Measurements from ENCODE around the gene BCL11B. TPM values are rescaled to one million over a fixed set of nuclear protein-coding genes. Genes with fewer than 3 reads are reported as not detected.

The BCL11B gene
- total RNA-seq, 1 donor from 2014 or later: 1.0 TPM

GRCh38 chr14:99236386-99237138, 35.4 kb downstream of the BCL11B start:
- H3K4me1 Mint-ChIP-seq (ENCODE audit: unreplicated experiment): peaks cover 9% of the 10 kb centered on the region
- DNase-seq (ENCODE audit: low spot score): no peak
- H3K36me3 Mint-ChIP-seq (ENCODE audit: low read depth, unreplicated experiment): no peaks in the 10 kb centered on the region
- H3K27me3 Mint-ChIP-seq (ENCODE audit: unreplicated experiment): no peaks in the 10 kb centered on the region
- H3K27ac Mint-ChIP-seq (ENCODE audit: unreplicated experiment): no peak overlapping the region
- TF ChIP-seq, protein P1, sequence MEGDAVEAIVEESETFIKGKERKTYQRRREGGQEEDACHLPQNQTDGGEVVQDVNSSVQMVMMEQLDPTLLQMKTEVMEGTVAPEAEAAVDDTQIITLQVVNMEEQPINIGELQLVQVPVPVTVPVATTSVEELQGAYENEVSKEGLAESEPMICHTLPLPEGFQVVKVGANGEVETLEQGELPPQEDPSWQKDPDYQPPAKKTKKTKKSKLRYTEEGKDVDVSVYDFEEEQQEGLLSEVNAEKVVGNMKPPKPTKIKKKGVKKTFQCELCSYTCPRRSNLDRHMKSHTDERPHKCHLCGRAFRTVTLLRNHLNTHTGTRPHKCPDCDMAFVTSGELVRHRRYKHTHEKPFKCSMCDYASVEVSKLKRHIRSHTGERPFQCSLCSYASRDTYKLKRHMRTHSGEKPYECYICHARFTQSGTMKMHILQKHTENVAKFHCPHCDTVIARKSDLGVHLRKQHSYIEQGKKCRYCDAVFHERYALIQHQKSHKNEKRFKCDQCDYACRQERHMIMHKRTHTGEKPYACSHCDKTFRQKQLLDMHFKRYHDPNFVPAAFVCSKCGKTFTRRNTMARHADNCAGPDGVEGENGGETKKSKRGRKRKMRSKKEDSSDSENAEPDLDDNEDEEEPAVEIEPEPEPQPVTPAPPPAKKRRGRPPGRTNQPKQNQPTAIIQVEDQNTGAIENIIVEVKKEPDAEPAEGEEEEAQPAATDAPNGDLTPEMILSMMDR (IDR thresholded peaks at IDR 0.05; ENCODE audit: unreplicated experiment): no peak
- H3K4me3 Mint-ChIP-seq (ENCODE audit: unreplicated experiment): no peak overlapping the region
- no peaks in the 10 kb centered on the region for H3K9me3 Mint-ChIP-seq (ENCODE audit: unreplicated experiment)

GRCh38 chr14:99235582-99236320, 36.2 kb downstream of the BCL11B start:
- H3K27me3 Mint-ChIP-seq (ENCODE audit: unreplicated experiment): no peaks in the 10 kb centered on the region
- no peak for DNase-seq (ENCODE audit: low spot score)
- TF ChIP-seq, protein P1 (IDR thresholded peaks at IDR 0.05; ENCODE audit: unreplicated experiment): no peak
- no peaks in the 10 kb centered on the region for H3K9me3 Mint-ChIP-seq (ENCODE audit: unreplicated experiment)
- no peaks in the 10 kb centered on the region for H3K36me3 Mint-ChIP-seq (ENCODE audit: low read depth, unreplicated experiment)
- peak overlapping the region; percentile 87 for H3K4me3 Mint-ChIP-seq (ENCODE audit: unreplicated experiment)
- H3K4me1 Mint-ChIP-seq (ENCODE audit: unreplicated experiment): peaks cover 9% of the 10 kb centered on the region
- no peak overlapping the region for H3K27ac Mint-ChIP-seq (ENCODE audit: unreplicated experiment)

- Mint-ChIP-seq H3K27ac (ENCODE audit: unreplicated experiment) (no peak overlapping the region), H3K27me3 (ENCODE audit: unreplicated experiment) (no peaks in the 10 kb centered on the region), H3K4me1 (ENCODE audit: unreplicated experiment) (peaks cover 9% of the 10 kb centered on the region), H3K4me3 (ENCODE audit: unreplicated experiment) (peak overlapping the region; percentile 87), H3K36me3 (ENCODE audit: low read depth, unreplicated experiment) (no peaks in the 10 kb centered on the region), H3K9me3 (ENCODE audit: unreplicated experiment) (no peaks in the 10 kb centered on the region)
- TF ChIP-seq, protein P1 (IDR thresholded peaks at IDR 0.05; ENCODE audit: unreplicated experiment): no peak
- peak; percentile 47 for DNase-seq (ENCODE audit: low spot score)
These were observed 36.9 kb downstream of the BCL11B start for GRCh38 chr14:99234961-99235571.

GRCh38 chr14:99234355-99234754, 37.6 kb downstream of the BCL11B start:
- TF ChIP-seq, protein P1 (IDR thresholded peaks at IDR 0.05; ENCODE audit: unreplicated experiment): no peak
- H3K27ac Mint-ChIP-seq (ENCODE audit: unreplicated experiment): peak overlapping the region; percentile 61
- no peaks in the 10 kb centered on the region for H3K36me3 Mint-ChIP-seq (ENCODE audit: low read depth, unreplicated experiment)
- no peak for DNase-seq (ENCODE audit: low spot score)
- no peaks in the 10 kb centered on the region for H3K9me3 Mint-ChIP-seq (ENCODE audit: unreplicated experiment)
- H3K4me1 Mint-ChIP-seq (ENCODE audit: unreplicated experiment): peaks cover 9% of the 10 kb centered on the region
- H3K27me3 Mint-ChIP-seq (ENCODE audit: unreplicated experiment): no peaks in the 10 kb centered on the region
- no peak overlapping the region for H3K4me3 Mint-ChIP-seq (ENCODE audit: unreplicated experiment)

All from endothelial cell (in vitro differentiated cells).